Measurements from ENCODE around the gene TRIOBP.
"Not testable (repeated sequence)": the region's sequence is repeated elsewhere in the genome, so short reads cannot be mapped to it uniquely, and the experiment has no call there.

Gene TRIOBP

DNA sequence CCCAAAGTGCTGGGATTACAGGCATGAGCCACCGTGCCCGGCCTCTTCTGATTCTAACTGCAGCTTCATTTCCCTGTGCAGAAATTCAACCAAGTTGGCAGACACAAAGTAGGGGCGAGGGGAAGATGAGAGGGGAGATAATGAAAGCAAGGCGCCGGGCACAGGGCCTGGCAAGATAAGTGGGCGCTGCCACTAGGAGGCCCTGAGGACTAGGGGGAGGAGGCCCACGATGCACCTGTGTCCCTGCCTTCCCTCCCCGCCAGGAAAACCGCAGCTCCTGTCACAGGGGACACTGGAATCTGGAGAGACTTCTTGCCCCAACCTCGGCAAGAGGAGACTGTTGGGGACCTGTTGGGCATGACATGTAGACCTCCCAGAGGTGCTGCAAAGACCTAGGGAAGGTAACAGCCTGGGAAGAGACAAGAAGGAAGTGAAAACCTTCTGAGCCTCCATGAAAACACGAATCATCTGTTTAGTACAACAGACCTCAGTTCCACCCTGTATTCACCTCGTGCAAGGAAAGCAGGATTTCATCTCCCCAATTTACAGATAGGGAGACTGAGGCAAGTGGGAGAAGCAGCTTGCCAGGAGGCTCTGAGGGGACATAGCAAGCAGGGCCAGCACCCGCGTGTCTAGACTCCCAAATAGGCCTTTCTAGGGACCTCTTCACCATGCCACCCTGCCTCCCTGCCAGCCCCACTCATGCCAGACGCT lies 24.5 kb upstream of the TRIOBP start:
- no peak for FAIRE-seq

DNA sequence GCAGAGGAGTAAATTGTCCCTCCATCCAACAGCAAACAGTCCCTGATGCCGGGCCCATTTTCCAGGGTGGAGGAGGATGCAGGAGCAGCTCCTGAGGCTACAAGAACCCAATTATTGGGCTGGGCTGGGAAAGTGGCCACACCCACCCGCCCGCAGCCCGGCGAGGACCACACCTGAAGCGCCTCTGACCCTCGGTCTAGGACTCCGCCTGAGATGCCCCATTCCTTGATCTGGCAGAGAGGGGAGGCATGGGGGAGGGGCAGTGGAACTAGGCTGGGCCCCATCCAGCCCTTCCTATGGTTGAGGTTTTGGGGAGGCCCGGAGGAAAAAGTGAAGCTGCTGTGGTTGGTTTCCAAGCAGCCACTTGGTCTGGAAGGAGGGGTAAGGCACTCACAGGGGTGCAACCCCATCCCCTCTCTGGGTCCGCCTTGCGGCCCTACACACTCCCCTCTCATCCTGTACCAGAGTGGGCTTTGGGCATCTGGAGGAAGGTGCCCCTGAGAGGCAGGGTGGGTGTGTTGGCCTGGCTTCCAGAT lies 23.9 kb upstream of the TRIOBP start:
- no peak for FAIRE-seq

DNA sequence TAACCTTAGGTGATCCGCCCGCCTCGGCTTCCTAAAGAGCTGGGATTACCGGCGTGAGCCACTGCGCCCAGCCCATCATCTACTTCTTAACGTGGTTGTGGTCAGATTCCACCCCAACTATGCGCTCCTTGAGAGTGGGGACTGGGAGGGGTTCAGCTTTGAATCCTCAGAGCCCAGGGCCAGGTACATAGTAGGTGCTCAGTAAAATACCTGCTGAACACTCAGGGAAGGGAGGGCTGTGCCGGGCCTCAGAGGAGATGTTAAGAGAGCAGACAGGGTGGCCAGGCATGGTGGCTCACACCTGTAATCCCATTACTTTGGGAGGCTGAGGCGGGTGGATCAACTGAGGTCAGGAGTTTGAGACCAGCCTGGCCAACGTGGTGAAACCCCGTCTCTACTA lies 22.6 kb upstream of the TRIOBP start:
- no peak for FAIRE-seq

DNA sequence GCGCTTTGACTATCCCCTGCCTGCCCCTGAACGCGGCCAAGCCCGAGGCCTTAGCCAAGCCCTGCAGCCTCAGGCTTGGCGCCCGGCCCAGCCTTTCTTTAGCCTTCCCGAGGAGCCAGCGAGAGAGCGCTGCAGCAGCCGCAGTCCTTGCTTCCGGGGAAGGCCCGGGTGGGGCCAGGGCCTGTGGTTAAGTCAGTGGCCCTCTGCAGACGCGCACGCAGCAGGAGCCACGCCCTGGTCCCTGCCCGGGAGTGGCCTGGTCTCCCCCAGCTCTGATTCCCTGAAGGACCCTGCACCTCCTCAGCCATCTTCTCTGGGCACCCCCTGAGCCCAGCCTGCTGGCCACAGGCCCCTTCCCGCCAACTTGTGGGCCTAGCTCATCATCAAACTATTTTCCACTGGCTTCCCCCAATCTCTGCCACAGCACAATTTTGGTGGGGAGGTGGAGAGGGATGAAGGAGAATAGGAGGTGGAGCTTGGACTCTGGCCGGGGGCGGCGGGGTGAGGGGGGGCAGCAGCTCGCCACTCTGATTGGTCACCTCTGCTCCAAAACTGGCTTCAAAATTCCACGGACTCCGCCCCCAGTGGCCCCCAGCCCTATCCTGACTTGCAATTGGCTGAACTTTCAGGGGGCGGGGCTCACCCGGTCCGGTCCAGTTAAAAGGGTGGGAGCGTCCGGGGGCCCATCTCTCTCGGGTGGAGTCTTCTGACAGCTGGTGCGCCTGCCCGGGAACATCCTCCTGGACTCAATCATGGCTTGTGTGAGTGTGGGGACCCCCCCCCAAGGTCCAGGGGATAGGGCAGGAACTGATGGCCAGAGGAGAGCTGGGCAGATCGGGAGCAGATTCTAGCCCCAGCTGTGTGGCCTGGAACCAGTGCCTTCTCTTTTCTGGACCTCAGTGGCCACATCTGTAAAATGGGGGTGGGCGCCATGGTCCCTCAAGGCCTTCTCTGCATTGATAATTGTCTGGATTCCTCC lies 21.6 kb upstream of the TRIOBP start, which contains the start of gene LGALS1:
Gene LGALS1 (plus strand): TSS at position 686 of the 979 bp plus-strand sequence. CDS start 67 bp downstream, at position 753.
- no peak for FAIRE-seq

DNA sequence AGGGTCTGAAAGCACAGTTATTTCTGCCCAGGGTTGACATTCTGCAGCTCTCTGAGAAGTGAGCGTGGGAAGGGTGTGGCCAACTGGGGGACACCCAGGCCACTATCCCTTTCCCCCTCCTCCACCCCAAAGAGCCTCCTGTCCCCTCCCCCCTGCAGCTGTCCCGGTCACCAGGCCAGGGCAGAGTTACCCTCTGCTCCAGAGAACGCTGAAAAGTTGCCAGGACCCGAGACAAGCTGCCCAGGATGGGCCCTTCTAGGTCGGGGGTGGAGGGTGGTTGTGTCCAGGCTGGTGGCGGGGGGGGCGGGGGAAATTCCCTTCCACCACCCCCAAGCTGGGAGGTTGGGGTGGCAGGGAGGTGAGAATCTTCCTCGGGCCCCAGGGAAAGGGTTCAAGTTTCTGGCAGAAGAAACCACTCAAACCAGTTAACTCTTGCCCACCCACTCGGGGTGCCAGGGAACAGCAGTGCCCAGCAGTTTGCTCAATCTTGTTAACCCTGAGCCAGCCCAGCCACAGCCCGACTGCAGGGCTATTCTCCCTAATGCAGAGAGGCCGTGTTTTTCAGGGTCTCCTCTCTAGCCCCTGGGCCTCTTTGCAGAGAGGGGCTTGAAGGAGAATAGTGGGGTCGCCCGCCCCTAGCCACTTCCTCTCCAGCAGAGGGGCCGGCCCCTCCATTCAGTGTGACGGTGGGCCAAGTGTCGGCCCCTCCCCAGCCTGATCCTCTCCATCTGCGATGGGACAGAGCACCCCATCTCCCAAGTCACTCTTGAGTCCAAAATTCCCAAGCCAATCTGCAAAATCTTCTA lies 20.7 kb upstream of the TRIOBP start:
- no peak for FAIRE-seq

DNA sequence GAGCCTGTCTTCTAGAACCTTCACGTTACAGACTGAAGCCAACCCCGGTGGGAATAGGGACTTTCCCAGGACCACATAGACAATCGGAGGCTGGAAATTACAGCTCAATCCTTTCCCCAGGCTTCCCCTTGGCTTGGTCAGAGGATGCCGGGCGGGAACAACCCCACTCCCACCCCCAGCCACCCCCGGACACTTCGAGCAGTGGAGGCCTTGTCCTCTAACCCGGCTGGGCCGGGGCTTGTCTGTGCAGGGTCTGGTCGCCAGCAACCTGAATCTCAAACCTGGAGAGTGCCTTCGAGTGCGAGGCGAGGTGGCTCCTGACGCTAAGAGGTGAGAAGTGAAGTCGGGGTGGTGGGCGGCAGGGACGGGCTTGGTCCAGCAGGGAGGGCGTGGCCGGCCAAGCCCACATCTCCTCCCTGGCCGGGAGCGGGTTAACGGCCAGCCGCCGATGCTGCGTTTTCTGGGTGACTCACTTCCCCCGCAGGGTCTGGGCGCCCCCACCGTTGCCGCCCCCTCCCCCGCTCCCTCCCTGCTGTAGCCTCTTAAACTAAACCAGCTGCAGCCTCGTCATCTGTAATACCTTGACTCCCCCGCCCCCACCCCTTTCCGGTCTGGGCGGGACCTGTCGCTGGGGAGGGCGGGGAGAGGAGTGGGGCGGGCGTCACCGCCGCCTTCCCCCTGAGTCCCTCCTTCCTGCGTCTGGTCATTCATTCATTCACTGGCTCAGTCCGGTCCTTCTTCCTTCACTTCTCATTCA lies 19.9 kb upstream of the TRIOBP start:
- no peak for FAIRE-seq

DNA sequence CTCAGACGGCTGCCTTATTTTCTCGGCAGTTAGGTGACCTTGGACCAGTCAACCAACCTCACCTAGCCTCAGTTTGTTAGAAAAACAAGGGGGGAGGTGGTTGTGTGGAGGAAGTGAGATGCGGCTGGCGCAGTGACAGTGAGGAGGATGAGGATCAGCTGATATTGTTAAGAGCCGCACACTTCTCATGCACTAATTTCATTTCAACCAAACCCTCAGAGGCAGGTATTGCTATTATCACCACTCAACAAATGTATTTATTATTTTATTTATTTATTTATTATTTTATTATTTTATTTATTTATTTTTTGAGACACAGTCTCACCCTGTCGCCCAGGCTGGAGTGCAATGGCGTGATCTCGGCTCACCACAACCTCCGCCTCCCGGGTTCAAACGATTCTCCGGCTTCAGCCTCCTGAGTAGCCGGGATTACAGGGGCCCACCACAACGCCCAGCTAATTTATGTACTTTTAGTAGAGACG lies 19.3 kb upstream of the TRIOBP start:
- no peak for FAIRE-seq

DNA sequence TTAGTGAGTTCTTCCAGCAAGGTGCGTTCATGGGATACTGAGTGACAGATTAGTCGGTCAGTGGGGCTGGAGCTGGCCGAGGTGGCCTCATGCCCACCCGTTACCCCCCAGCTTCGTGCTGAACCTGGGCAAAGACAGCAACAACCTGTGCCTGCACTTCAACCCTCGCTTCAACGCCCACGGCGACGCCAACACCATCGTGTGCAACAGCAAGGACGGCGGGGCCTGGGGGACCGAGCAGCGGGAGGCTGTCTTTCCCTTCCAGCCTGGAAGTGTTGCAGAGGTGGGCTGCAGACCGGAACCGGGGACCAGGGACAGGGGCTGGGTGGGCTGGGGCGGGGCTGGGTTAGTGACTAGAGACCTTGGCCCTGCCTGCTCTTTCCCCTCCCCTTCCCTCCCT lies 18.5 kb upstream of the TRIOBP start:
- no peak for FAIRE-seq

DNA sequence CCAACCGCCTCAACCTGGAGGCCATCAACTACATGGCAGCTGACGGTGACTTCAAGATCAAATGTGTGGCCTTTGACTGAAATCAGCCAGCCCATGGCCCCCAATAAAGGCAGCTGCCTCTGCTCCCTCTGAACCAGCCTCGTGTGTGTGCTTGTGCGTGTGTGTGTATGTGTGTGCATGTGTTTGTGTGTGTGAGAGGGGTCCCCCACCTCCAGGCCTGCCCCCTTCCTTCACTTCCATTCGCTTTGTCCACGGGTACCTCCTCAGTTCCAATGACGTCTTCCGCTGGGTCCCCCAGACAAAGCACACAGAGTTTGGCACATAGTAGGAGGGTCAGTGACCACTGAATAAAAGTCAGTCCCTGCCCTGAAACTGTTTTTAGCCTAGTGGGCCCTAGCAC lies 17.2 kb upstream of the TRIOBP start:
- no peak for FAIRE-seq

DNA sequence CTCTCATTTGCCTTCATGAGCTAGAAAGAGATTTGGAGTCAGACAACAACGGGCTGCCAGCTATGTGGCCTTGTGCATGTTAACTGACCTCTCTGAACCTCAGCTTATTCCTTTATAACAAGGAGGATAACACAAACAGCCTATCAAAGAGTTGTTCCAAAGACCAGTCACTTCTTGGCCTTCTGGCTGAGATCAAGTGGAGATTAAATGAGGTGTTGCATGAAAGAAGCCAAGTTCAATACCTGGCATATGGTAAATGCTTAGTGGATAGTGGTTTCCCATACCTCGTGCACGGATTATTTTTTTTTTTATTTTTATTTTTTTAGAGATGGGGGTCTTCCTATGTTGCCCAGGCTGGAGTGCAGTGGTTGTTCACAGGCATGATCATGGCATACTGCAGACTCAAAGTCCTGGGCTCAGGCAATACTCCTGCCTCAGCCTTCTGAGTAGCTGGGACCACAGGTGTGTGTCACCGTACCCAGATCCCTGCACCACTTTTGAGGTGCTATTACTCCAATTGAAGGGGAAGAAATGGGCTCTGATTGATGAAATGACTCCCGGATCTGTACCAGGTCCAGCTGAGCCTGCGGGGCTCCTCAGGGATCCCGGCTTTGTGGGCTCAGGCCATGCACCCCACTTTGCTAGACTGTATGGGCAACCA lies 16.5 kb upstream of the TRIOBP start:
- no peak for FAIRE-seq

DNA sequence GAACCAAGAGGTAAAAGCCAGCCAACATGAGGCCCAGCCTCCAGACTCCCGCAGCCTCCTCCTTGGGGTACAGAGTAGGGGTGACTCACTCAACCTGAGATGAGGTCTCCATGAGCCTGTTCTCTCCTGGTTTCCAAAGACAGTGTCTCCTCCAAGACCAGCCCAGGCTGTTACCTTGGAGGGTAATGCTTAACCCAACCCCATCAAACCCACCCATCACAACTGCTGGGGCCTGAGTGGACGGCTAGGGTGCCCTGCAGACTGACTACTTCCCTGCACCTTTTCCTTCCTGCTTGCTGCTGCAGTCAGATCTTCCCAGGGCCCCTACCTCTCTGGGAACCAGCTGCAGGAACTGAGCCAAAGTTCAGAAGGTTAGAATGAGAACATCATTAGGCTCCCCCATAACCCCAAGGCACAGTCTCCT lies 15.8 kb upstream of the TRIOBP start:
- no peak for FAIRE-seq

DNA sequence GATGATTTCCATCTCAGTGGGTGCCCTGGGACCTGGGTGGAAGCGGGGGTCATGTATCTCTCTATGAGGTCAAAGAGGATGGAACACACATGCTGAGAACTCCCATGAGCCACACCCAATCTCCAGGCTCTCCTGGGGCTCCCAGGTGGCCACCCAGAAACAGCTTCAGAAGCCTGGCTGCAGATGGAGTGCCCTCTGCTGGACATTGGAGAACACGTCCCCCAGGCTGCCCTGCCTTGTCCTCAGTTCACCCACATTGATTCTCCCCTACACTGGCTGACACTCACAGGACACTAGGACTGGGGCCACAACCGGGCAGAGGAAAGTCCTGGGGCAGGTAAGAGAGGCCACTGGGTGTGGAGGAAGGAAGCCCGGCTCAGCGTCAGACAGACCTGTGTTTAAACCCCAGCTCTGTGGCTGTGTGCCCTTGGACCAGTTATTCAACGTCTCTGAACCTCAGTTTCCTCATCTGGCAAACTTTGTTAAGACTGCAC lies 15.2 kb upstream of the TRIOBP start:
- FAIRE-seq, result no peak

DNA sequence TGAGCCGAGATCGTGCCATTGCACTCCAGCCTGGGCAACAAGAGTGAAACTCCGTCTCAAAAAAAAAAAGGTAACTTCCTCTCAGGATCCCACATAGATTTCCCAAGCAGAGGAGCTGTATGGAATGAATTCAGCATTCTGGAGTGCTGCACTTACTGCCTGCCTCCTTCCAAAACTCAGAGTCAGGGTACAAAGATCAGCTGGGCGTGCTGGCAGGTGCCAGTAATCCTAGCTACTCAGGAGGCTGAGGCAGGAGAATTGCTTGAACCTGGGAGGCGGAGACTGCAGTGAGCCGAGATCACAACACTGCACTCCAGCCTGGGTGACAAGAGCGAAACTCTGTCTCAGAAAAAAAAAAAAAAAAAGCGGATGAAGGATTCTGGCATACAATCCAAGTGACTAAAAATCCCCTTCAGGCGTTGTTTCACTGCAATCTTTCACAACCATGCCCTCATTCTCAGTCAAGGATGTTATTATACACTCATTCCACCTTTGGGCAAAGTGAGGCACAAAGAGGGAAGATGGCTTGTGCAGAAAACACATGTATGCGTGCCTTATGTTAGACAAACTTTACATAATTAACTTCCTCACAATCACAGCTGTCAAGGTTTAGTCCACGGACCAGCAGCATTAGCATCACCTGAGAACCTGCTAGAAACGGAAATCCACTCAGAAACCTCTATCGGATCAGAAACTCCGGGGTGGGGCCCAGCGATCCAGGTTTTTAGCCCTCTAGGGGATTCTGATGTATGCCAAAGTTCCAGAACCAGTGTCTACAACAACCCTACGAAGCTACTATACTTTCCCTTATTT lies 11.8 kb upstream of the TRIOBP start:
- FAIRE-seq, result no peak

DNA sequence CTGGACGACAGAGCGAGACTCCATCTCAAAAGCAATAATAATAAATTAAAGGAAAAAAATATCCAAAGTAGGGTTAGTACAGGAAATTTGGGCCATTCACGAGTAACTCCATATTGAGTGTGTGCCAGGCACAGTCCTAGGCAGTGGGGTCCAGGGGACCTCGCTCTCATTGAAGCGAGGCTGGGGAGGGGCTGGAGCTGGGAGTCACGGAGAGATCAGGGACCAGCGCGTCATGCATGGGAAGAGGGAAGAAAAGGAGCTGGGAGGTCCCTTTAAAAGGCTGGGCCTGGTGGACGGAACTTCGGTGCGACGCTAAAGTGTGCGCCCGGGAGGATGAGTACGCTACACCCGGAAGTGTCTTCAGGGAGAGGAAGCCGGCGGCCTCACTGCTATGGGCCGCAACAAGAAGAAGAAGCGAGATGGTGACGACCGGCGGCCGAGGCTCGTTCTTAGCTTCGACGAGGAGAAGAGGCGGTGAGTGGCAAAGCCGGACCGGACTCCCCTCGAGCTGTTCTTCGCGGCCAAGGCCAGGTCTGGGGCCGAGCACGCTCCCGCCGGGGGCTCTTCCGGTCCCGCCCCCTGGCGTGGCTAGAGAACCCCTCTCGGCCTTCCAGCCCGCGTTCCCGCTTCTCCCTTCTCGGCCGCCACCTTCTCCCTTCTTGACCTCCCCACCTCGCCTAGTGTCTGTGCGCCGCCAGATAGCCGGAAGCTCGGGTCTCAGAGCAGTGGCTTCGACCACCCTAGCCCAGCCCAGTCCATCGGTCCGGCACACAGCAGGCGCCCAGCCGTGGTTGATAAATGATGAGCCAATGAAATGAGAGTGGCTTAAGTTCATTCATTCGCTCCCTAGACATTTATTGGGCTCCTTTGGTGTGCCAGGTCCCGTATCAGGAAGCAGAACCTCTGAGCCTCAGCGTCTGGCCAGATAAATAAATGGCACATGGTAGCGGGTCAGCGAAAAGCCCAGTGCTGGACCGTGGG lies 10.6 kb upstream of the TRIOBP start, which contains the start of gene NOL12:
Gene NOL12 (plus strand): TSS at position 342 of the 981 bp plus-strand sequence. CDS start 50 bp downstream, at position 392.
- FAIRE-seq, result no peak

DNA sequence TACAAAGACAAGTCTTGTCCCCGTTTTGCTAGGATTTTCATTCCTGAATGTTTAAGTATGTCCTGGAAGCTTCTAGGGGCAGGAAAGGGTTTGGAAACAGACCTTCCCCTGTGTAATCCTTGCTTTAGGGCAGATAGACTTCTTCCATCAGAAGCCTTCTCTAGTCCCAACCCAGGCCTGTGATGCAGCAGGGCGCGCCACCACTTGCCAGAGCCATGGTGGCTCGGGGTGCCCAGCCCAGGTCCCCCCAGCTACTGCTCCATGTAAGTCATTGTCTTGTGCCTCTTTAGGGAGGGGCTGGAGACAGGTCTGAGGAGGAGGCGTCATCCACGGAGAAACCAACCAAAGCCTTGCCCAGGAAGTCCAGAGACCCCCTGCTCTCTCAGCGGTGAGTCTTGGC lies 6.4 kb upstream of the TRIOBP start:
- FAIRE-seq, result no peak

DNA sequence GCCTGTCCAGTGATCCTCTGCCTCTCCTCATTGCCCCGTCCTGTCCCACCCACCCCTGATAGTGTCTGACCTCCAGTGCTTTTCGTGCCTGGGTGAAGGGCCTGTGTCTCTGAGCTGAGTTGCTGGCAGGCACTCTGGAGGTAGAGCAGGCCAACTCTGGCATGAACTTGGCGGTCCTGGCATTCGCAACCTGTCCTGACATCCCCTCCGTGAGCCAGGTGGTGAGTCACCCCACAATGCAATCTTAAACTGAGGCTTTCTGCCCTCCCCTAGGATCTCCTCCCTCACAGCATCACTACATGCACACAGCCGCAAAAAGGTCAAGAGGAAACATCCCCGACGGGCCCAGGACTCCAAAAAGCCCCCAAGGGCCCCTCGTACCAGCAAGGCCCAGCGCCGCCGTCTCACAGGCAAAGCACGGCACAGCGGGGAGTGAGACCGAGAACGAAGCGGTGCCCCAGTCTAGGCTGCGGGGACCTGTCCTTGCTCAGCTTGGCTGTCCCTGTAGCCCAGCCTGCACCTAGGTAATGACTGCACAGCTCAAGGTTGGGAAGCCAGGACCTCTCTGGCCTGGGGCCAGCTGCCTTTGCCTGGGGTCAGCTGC lies 5.8 kb upstream of the TRIOBP start:
- FAIRE-seq, result no peak

DNA sequence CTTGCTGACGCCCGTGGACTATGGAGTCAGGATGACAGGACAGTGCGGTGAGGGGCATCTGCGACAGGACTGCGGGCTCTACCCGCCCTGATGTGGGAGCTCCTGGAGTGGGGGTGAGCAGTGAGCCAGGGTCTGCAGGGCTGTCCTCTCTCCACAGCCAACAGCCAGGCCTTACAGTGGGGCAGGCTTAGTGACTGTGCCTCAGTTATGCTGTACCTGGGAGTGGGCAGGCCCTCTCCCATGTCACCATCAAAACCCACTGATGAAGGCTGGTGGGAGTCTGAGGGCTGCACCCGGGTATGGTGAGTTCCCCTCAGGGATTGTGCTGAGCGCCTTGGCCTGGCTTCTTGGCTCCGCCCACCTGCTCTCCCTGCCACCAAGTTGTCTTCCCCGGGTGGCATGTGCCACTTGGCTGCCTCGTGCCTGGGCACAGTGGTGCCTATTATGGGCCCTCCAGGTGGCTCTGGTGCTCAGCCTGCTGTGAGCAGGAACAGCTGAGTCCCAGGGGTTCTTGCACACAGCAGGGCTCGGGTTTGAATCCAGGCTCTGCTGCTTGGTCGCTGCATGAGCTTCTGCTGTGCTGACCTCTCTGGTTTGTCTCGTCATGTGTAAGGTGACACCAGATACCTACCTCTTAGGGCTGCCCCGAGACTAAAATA lies 4.1 kb upstream of the TRIOBP start:
- no peak for FAIRE-seq

DNA sequence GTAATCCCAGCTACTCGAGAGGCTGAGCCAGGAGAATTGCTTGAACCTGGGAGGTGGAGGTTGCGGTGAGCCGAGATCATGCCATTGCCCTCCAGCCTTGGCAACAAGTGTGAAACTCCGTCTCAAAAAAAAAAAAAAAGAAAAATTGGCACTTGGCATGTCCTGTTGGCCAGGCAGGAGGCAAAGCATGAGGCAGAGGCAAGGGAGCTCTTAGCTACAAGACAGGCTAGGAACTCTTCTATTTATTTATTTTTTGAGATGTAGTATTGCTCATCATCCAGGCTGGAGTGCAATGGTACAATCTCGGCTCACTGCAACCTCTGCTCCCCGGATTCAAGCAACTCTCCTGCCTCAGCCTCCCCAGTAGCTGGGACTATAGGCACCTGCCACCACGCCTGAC lies 2.7 kb upstream of the TRIOBP start:
- not testable (repeated sequence) for FAIRE-seq

Measured in colon (tissue), 2 donors.